H9 (cell line): Measurements from ENCODE around the gene ADSS2. TPM values are rescaled to one million over a fixed set of nuclear protein-coding genes. Genes with fewer than 3 reads are reported as not detected.

ENCODE experiments used
- DNase-seq: peaks from one replicate; pipeline ENCODE4 v3.0.0-alpha.2; 2017
- H2AFZ ChIP-seq: one replicate; pipeline ENCODE4 v1.6.1; 2013; ENCODE audit warnings: mild to moderate bottlenecking, low read length, control low read depth, moderate library complexity
- H2AK5ac ChIP-seq: 2 replicates; pipeline ENCODE4 v1.6.1; 2013; ENCODE audit warnings: low read length, control low read depth, mixed read lengths; ENCODE audit not compliant: insufficient read length
- H2BK120ac ChIP-seq: one replicate; pipeline ENCODE4 v1.6.1; 2013; ENCODE audit warnings: low read depth, mild to moderate bottlenecking, low read length, control low read depth, inconsistent platforms; ENCODE audit not compliant: poor library complexity, severe bottlenecking
- H2BK12ac ChIP-seq: 2 replicates; pipeline ENCODE4 v1.6.1; 2013; ENCODE audit warnings: low read length, control low read depth, mixed read lengths, low read depth; ENCODE audit not compliant: insufficient read length
- H2BK15ac ChIP-seq: 2 replicates; pipeline ENCODE4 v1.6.1; 2013; ENCODE audit warnings: low read depth, low read length, control low read depth
- H2BK20ac ChIP-seq: one replicate; pipeline ENCODE4 v1.6.1; 2013; ENCODE audit warnings: low read depth, mild to moderate bottlenecking, low read length, control low read depth, inconsistent platforms; ENCODE audit not compliant: poor library complexity, severe bottlenecking
- H2BK5ac ChIP-seq: 2 replicates; pipeline ENCODE4 v1.6.1; 2013; ENCODE audit warnings: low read length, control low read depth, mixed read lengths; ENCODE audit not compliant: insufficient read length
- H3K14ac ChIP-seq: 2 replicates; pipeline ENCODE4 v1.6.1; 2013; ENCODE audit warnings: low read length, control low read depth; ENCODE audit not compliant: insufficient read depth
- H3K18ac ChIP-seq: 2 replicates; pipeline ENCODE4 v1.6.1; 2013; ENCODE audit warnings: low read depth, mild to moderate bottlenecking, mixed read lengths, low read length, control low read depth; ENCODE audit not compliant: insufficient read length
- H3K23ac ChIP-seq: 2 replicates; pipeline ENCODE4 v1.6.1; 2013; ENCODE audit warnings: low read length, control low read depth, mixed read lengths, low read depth; ENCODE audit not compliant: insufficient read length
- H3K23me2 ChIP-seq: 2 replicates; pipeline ENCODE4 v1.6.1; 2013; ENCODE audit warnings: low read depth, mild to moderate bottlenecking, mixed read lengths, low read length, control low read depth; ENCODE audit not compliant: insufficient read length, poor library complexity, severe bottlenecking
- H3K27ac ChIP-seq: 2 replicates; pipeline ENCODE4 v1.5.1; 2013; ENCODE audit warnings: low read length, control low read depth, mixed read lengths, low read depth; ENCODE audit not compliant: insufficient read length
- H3K27me3 ChIP-seq: 2 replicates; pipeline ENCODE4 v1.6.1; 2013; ENCODE audit warnings: low read length, control low read depth, inconsistent platforms; ENCODE audit not compliant: insufficient read depth
- H3K4ac ChIP-seq: 2 replicates; pipeline ENCODE4 v1.6.1; 2013; ENCODE audit warnings: low read depth, mild to moderate bottlenecking, control low read depth, inconsistent platforms, low read length, moderate library complexity
- H3K4me1 ChIP-seq: 2 replicates; pipeline ENCODE4 v1.6.1; 2013; ENCODE audit warnings: low read length, control low read depth, inconsistent platforms; ENCODE audit not compliant: insufficient read depth
- H3K4me2 ChIP-seq: 2 replicates; pipeline ENCODE4 v1.6.1; 2013; ENCODE audit warnings: low read length, control low read depth, mixed read lengths; ENCODE audit not compliant: insufficient read length, insufficient read depth
- H3K56ac ChIP-seq: 2 replicates; pipeline ENCODE4 v1.6.1; 2013; ENCODE audit warnings: low read depth, mild to moderate bottlenecking, mixed read lengths, low read length, control low read depth; ENCODE audit not compliant: insufficient read length
- H3K79me1 ChIP-seq: 2 replicates; pipeline ENCODE4 v1.6.1; 2013; ENCODE audit warnings: low read depth, mild to moderate bottlenecking, moderate library complexity, low read length, control low read depth, inconsistent platforms; ENCODE audit not compliant: insufficient read depth, poor library complexity, severe bottlenecking
- H3K79me2 ChIP-seq: 2 replicates; pipeline ENCODE4 v1.6.1; 2013; ENCODE audit warnings: low read length, control low read depth, inconsistent platforms; ENCODE audit not compliant: insufficient read depth
- H3K9ac ChIP-seq: 2 replicates; pipeline ENCODE4 v1.6.1; 2013; ENCODE audit warnings: low read length, control low read depth, mixed read lengths; ENCODE audit not compliant: insufficient read length; ENCODE audit errors: extremely low read depth
- H3K9me3 ChIP-seq: one replicate; pipeline ENCODE4 v1.6.1; 2013; ENCODE audit warnings: low read depth, low read length, inconsistent platforms; ENCODE audit not compliant: control insufficient read depth
- H3T11ph ChIP-seq: one replicate; pipeline ENCODE4 v1.6.1; 2013; ENCODE audit warnings: mild to moderate bottlenecking, low read length, control low read depth, inconsistent platforms
- H4K20me1 ChIP-seq: one replicate; pipeline ENCODE4 v1.6.1; 2013; ENCODE audit not compliant: control insufficient read depth, insufficient read length, insufficient read depth
- H4K5ac ChIP-seq: 2 replicates; pipeline ENCODE4 v1.6.1; 2013; ENCODE audit warnings: low read depth, mild to moderate bottlenecking, mixed read lengths, low read length, control low read depth; ENCODE audit not compliant: insufficient read length
- H4K8ac ChIP-seq: replicated peaks from 2 replicates; pipeline ENCODE4 v1.6.1; 2013; ENCODE audit warnings: low read length, control low read depth, mixed read lengths, low read depth; ENCODE audit not compliant: insufficient read length
- H4K91ac ChIP-seq: 2 replicates; pipeline ENCODE4 v1.6.1; 2013; ENCODE audit warnings: low read depth, mild to moderate bottlenecking, moderate library complexity, mixed read lengths, low read length, control low read depth; ENCODE audit not compliant: insufficient read length
- H3K27ac Mint-ChIP-seq, 3 experiments: 2 replicates in 2 of 3; 3 replicates in 1 of 3; pipeline ENCODE4 v1.8.0; 2020 to 2021; ENCODE audit warnings: mixed read lengths in 3 of 3, mild to moderate bottlenecking in 1 of 3, moderate library complexity in 1 of 3
- H3K27me3 Mint-ChIP-seq: 2 replicates; pipeline ENCODE4 v1.8.0; 2021; ENCODE audit warnings: low read depth, mild to moderate bottlenecking, moderate library complexity, mixed read lengths
- H3K36me3 Mint-ChIP-seq, 3 experiments: 2 replicates in 2 of 3; 3 replicates in 1 of 3; pipeline ENCODE4 v1.8.0; 2020 to 2021; ENCODE audit warnings: low read depth in 3 of 3, mixed read lengths in 3 of 3; ENCODE audit not compliant: insufficient read depth in 1 of 3
- H3K4me1 Mint-ChIP-seq, 2 experiments: 2 replicates each; pipeline ENCODE4 v1.8.0; 2020; ENCODE audit warnings: mixed read lengths in 2 of 2
- H3K4me3 Mint-ChIP-seq, 2 experiments: 2 replicates in 1 of 2; 3 replicates in 1 of 2; pipeline ENCODE4 v1.8.0; 2020 to 2021; ENCODE audit warnings: mild to moderate bottlenecking in 2 of 2, mixed read lengths in 2 of 2, moderate library complexity in 1 of 2
- H3K9me3 Mint-ChIP-seq, 2 experiments: 2 replicates in 1 of 2; 3 replicates in 1 of 2; pipeline ENCODE4 v1.8.0; 2020; ENCODE audit warnings: mild to moderate bottlenecking in 2 of 2, mixed read lengths in 2 of 2, moderate library complexity in 1 of 2
- CTCF ChIP-seq: fragments of 200-600 bp; sonication (generic); conservative IDR thresholded peaks from 3 replicates; pipeline ENCODE4 v1.8.0; 2021; ENCODE audit warnings: antibody characterized with exemption, mild to moderate bottlenecking
- WGBS: extraction: QIAGEN DNeasy Blood & Tissue Kit; methylation state at CpG from one replicate; pipeline ENCODE4 v1.1.7; 2013; ENCODE audit warnings: missing lambda C conversion rate, low lambda C conversion rate, mixed read lengths; ENCODE audit not compliant: insufficient read length; ENCODE audit errors: extremely low coverage; 5-methylcytosine and 5-hydroxymethylcytosine counted together
- total RNA-seq: library from RNA; stranded (reverse); gene quantifications from 2 replicates; pipeline ENCODE4 v1.2.1, GENCODE V29; 2021

ADSS2 gene
- total RNA-seq, 1 experiment from 2014 or later = 65.4 TPM

DNA sequence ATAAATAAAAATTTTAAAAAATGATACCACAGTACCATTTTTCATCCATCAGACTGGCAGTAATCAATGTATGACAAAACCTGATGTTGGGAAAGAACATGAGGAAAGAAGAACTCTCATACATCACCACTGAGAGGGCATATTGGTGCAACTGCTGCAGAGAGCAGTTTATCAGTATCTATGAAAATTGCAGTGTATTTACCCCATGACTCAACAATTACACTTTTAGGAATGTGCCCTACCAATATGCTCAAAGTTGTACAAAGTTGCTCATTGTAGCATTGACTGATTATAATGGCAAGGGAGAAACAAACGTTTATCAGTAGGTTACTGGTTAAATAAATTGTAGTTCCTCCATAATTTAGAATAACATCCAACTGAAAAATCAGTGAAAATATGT, 46.1 kb upstream of the ADSS2 start:
- Histone ChIP-seq H2BK5ac (no peak overlapping the region), H3K23me2 (no peaks in the 10 kb centered on the region), H2BK12ac (no peak overlapping the region), H3K4me1 (no peaks in the 10 kb centered on the region; the same call in 1 of the 2 replicates), H3K18ac (no peak overlapping the region), H3K79me1 (no peaks in the 10 kb centered on the region), H3K56ac (no peak overlapping the region), H4K5ac (no peak overlapping the region), H3K9ac (no peak overlapping the region), H2BK20ac (no peak overlapping the region), H3K27ac (no peak overlapping the region), H2AFZ (no peak overlapping the region), H3K79me2 (no peaks in the 10 kb centered on the region), H4K20me1 (no peaks in the 10 kb centered on the region), H3K4me2 (no peak overlapping the region), H2BK15ac (no peak overlapping the region), H4K8ac (no peak overlapping the region), H3K14ac (no peak overlapping the region), H3K9me3 (no peaks in the 10 kb centered on the region), H2BK120ac (no peak overlapping the region), H2AK5ac (no peak overlapping the region), H3K23ac (no peak overlapping the region), H3K27me3 (no peaks in the 10 kb centered on the region), H3K4ac (no peak overlapping the region), H4K91ac (no peak overlapping the region), H3T11ph (no peak overlapping the region)
- DNase-seq = no peak
- Mint-ChIP-seq H3K4me3 (no peak overlapping the region), H3K4me1 (peaks cover 4 to 8% of the 10 kb centered on the region in 2 experiments), H3K27me3 (no peaks in the 10 kb centered on the region; the same call in 1 of the 2 replicates), H3K36me3 (peaks cover 6 to 11% (median 8%) of the 10 kb centered on the region in 3 experiments; a peak in 5 of 7 replicates), H3K27ac (no peak overlapping the region), H3K9me3 (peaks cover 17 to 18% of the 10 kb centered on the region in 2 experiments)
- TF ChIP-seq CTCF = no peak
- no CpG with 5 or more reads among the region's 1 CpG for WGBS
